T-helper 2 cell (primary cell): ENCODE data around the gene AJM1.
"Not testable (repeated sequence)": the region's sequence is repeated elsewhere in the genome, so short reads cannot be mapped to it uniquely, and the experiment has no call there.

Experiments used
- DNase-seq, 5 experiments: peaks; one replicate each; pipeline versions ENCODE4 v3.0.0 to v3.0.0-alpha.2; 2012 to 2022

AJM1 gene

DNA sequence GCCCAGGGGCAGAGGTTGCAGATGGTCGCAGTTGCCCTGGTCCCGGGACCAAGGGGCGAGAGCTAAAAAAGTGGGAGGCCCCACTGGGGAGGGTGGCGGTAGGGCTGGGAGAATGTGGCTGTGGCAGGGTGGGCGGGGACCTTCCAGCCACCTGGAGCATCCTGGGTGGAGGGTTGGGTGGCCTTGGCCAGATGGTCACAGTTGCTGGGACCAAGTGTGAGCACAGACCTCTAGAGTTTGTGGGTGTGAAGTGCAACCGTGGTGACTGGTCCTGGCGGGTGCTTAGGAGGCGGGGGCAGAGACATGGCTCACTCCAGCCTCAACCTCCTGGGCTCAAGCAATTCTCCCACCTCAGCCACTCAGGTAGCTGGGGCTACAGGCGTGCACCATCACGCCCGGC lies 38.4 kb downstream of the AJM1 start:
- no peak for DNase-seq

DNA sequence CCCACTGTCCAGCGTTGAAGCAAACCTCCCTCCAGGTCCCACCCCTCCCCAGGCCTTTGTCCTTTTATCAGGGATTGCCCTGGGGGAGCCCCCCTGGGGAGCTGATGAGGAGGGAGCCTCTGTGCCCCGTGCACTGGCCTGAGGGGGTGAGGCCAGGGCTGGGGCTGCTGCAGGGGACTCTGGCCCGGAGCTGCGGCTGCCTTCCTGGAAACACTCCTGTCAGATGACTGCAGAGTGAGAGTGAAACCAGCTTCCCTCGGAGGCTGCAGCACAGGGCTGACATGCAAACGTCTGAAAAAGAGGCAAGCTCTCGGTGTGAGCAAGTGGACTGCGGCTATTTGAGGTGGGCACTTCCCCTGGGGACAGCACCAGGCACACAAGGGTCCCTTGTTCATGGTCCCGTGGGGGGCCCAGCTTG lies 39.4 kb downstream of the AJM1 start:
- DNase-seq: peak in 2 of 5 experiments; percentile 27 to 87

DNA sequence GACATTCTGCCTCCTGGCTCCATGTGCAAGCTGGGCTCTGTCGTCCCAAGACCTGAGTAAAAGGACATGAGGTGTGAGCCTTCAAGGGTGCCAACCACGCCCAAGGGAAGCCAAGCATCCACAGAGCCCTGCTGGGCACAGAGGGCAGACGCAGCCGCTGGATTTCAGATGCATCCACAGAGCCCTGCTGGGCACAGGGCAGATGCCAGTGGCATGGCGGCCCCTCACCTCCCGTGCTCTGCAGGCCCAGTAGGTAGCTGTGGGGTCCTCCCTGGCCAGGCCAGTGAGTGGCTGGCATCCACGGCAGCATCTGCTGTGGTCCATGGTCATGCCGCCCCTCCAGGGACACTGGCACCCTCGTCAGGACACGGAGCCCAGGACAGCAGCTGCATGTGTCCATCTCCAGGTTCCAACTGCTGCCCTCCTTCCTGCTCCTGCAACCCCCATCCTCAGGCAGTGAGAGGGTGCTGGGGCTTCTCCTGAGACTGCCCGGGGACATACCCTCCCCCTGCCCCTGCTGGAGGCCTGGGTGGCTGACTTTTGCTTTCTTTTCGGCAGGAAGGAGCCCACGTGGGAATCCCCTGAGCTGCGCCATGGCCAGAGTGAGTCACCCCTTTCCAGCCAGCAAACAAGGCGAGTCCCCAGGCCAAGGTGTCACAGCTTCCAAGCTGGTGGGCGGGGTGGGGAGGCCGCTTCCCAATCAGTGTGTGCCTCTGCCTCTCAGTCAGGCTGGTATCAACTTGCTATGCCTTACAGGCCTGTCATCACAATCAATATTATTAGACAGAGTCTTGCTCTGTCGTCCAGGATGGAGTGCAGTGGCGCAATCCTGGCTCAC lies 40.0 kb downstream of the AJM1 start:
- DNase-seq: peak; percentile 52 to 90 (median 83)

DNA sequence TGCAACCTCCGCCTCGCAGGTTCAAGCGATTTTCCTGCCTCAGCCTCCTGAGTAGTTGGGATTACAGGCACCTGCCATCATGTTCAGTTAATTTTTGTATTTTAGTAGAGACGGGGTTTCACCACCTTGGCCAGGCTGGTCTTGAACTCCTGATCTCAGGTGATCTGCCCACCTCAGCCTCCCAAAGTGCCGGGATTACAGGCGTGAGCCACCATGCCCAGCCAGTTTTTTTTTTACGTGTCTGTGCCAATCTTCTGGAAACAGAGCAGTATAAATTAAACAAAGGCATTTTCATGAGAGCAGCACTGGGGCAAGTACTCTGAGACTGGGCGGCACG lies 40.6 kb downstream of the AJM1 start:
- DNase-seq: not testable (repeated sequence)

DNA sequence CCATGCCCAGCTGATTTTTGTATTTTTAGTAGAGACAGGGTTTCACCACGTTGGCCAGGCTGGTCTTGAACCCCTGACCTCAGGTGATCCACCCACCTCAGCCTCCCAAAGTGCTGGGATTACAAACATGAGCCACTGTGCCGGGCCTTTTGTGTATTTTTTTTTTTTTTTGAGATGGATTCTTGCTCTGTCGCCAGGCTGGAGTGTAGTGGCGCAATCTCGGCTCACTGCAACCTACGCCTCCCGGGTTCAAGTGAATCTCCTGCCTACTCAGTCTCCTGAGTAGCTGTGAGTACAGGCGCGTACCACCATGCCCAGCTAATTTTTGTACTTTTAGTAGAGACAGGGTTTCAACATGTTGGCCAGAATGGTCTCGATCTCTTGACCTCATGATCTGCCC lies 41.4 kb downstream of the AJM1 start:
- DNase-seq: not testable (repeated sequence)

DNA sequence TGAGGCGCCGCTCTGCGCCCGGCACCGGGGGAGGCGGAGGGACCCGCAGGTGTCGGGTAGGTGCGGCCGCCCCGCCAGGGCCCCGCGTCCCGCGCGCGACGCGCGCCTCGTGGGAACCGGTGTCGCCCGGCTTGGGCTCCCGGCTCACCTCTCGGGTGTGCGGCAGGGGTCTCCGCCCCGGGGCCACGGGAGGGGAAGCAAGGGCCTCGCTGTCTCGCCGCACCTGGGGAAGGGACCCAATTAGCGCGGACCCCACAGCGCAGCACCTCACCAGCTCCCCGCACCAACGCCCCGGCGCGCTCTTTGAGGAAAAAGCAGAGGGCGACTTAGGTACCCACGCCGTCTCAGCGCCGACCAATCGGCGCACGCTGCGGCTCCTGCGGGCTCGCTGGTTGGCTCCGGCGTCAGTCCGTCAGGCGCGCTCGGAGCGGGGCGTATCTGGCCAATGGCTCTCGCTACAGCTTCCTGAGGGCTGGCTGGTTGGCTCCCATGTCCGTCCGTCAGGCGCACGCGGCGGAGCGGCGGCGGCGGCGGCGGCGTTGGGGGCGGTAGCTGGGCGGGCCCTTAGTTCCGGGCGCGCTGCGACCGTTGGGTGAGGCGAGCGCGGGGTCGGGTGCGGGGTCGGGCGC lies 43.8 kb downstream of the AJM1 start, which contains the start of gene TRAF2:
Gene TRAF2 (plus strand): TSS at position 567 of the 629 bp plus-strand sequence. CDS start 12,225 bp downstream, outside the sequence.
- DNase-seq: peak; percentile 95 to 100 (median 96)

DNA sequence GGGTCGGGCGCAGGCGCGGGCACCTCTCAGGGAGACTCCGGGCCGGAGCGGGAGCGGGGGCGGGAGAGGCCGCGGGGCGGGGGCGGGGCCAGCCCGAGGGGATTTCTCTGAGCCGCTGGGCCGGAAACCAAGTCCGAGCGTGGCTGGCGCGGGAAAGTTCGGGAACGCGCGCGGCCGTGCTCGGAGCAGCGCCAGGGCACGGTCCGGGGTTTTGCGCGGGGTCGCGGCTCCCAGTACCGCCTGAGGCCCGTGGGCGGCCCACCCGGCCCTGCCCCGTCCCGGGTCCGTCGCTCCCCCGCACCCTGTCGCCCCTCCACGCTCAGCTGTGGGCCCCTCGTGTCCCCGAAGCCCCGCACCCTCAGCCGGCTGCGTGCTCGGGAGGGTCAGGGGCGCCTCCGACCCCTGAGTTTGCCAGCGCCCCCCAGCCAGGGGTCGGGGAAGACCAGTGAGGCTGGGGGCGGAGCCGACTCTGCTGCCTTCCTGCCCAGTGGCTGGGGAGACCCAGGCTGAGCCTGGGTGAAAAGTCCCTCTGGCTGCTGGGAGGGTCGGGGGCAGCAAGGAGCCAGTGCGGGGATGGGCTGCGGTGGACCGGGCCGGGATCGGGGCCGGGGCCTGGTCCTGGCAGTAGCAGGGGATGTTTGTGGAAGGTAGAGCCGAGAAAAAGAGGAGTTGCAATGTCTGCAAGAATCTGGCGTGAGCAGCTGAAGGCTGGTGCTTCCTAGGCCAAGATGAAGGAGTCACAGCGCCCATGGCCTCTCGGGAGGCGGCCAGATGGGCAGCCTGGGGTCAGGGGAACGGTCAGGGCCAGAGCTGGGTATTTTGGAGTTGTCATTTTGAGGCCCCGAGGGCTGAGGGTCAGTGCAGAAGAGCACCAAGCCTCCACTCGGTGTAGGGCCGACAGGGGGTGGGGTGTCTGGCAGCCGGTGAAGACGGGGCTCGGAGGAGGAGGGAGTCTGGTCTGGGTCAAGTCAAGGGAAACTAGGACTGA lies 44.6 kb downstream of the AJM1 start:
- peak in 3 of 5 experiments; percentile 40 to 75 (median 72) for DNase-seq

DNA sequence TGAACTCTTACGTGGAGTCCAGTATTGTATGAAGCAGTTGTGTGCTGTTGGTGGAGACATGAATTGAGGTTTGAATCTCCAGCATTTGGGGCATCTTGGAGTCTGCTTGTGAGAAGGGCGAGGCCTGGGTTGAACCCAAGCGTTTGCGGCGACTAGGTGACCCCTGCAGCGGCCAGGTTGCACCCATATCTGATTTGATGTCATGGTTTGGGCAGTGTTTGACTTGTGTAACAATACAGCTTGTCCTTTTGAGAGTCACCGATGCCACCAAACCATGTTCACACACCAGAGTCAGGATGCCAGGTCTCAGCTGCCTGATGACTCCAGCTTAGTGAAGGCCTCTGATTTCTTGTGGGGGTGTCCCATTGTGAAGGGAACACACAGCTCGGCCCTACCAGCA lies 46.2 kb downstream of the AJM1 start:
- DNase-seq: no peak

DNA sequence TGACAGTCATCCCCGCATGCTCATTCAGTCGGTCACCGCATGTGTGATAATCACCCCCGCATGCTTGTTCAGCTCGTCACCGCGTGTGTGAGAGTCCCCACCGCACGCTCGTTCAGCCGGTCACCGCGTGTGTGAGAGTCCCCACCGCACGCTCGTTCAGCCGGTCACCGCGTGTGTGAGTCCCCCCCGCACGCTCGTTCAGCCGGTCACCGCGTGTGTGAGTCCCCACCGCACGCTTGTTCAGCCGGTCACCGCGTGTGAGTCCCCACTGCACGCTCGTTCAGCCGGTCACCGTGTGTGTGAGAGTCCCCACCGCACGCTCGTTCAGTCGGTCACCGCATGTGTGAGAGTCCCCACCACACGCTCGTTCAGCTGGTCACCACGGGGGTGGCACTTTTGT lies 47.6 kb downstream of the AJM1 start:
- DNase-seq: no peak

DNA sequence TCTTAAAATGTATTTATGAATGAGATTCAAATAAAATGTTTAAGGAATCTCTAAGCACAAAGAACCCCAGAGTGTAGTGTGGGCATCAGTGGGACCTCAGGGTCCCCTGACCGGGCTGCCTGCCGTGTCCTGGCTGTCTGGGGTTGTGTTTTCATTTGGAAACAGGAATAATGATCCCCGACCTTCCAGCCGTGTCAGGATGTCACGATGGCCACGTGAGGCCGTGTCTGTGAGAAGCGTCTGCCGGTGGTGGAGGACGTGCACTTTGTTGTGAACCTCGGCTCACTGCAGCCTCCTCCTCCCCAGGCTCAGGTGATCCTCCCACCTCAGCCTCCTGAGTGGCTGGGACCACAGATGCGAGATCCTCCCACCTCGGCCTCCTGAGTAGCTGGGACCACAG lies 48.4 kb downstream of the AJM1 start:
- DNase-seq: no peak
